Measurements from ENCODE around the gene SH3PXD2A. TPM values are rescaled to one million over a fixed set of nuclear protein-coding genes. Genes with fewer than 3 reads are reported as not detected.
A peak's percentile ranks its signal among the peaks of the same experiment; 100 is the strongest.

The SH3PXD2A gene
- total and polyA plus RNA-seq, 2 donors (not counting 1 experiment from before 2014, with no cell fraction given), result 3.2 to 33.5 TPM

DNA sequence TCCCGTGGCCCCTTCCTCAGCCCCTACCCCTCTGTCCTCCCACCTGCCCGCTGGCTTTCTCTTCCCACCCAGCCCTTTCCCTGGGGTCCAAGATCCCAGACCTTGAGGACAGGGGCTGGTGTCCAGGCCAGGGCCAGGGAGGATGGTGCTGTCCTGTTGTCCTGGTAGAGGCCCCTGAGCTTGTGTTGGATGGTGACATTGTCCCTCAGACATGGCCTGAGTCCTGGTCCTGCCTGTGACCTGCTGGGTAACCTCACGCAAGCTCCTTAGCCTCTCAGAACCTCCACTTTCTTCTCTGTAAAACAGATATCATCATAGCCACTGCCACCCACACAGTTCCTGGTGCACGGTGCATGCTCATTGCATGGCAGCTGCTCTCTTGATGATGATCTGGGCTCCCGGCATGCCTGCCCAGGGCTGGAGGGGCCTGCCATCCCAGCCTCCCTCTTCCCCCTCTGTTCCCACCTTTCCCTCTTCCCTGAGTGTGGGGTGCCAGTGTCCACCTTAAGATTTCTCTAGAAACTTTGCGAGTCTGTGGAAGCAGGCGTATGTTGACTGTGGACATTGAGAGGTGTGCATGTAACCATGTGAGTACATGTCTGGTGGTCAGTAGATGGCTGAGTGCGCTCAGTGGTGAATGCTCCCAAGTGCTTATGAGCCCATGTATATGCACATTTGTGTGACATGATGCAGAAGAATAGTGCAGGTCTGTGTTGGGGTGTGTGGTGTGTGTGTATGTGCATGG is 301.5 kb downstream of the SH3PXD2A start:
- peaks cover 0 to 3% (median 0%) of the 10 kb centered on the region in 3 donors for H3K9me3 ChIP-seq (ENCODE audit: control extremely low read depth in 1 of 3, control insufficient read depth in 2 of 3, insufficient read depth in 1 of 3, low read length in 2 of 3)
- H3K79me2 ChIP-seq (ENCODE audit: control insufficient read depth, insufficient read depth, low read length), result no peaks in the 10 kb centered on the region
- intact Hi-C loops (cut with micrococcal nuclease), result no loop called here
- no peak for TF ChIP-seq EZH2 (IDR thresholded peaks at IDR 0.05; ENCODE audit: borderline replicate concordance, insufficient read depth, low read depth, low read length, poor library complexity, severe bottlenecking)
- TF ChIP-seq, protein P1, sequence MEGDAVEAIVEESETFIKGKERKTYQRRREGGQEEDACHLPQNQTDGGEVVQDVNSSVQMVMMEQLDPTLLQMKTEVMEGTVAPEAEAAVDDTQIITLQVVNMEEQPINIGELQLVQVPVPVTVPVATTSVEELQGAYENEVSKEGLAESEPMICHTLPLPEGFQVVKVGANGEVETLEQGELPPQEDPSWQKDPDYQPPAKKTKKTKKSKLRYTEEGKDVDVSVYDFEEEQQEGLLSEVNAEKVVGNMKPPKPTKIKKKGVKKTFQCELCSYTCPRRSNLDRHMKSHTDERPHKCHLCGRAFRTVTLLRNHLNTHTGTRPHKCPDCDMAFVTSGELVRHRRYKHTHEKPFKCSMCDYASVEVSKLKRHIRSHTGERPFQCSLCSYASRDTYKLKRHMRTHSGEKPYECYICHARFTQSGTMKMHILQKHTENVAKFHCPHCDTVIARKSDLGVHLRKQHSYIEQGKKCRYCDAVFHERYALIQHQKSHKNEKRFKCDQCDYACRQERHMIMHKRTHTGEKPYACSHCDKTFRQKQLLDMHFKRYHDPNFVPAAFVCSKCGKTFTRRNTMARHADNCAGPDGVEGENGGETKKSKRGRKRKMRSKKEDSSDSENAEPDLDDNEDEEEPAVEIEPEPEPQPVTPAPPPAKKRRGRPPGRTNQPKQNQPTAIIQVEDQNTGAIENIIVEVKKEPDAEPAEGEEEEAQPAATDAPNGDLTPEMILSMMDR (IDR thresholded peaks at IDR 0.05), result no peak
- no peaks in the 10 kb centered on the region for H4K20me1 ChIP-seq (ENCODE audit: control insufficient read depth, insufficient read depth, low read length, poor library complexity, severe bottlenecking)
- Mint-ChIP-seq H3K27ac (no peak overlapping the region), H3K4me1 (peaks cover 12% of the 10 kb centered on the region), H3K4me3 (peak overlapping the region; percentile 70), H3K27me3 (peaks cover 41% of the 10 kb centered on the region), H3K9me3 (ENCODE audit: insufficient read depth) (no peaks in the 10 kb centered on the region)
- WGBS (ENCODE audit: insufficient coverage), result 83% methylated on average over 7 of the region's 8 CpGs
- CTCF ChIA-PET, result no interaction called here
- H3K36me3 ChIP-seq (replicated peaks in 1 of 2; ENCODE audit: control extremely low read depth in 1 of 2, control insufficient read depth in 1 of 2, extremely low read depth in 1 of 2, insufficient read depth in 2 of 2, low read length in 1 of 2), result no peaks in the 10 kb centered on the region
- H3K9ac ChIP-seq (ENCODE audit: low read length), result no peak overlapping the region
- H2AFZ ChIP-seq (ENCODE audit: insufficient read depth, low read depth, low read length, poor library complexity, severe bottlenecking), result no peak overlapping the region
- H3K4me3 ChIP-seq (ENCODE audit: control extremely low read depth in 1 of 5, extremely low read depth in 1 of 5, insufficient read depth in 1 of 5, low read depth in 2 of 5, low read length in 4 of 5), result no peak overlapping the region
- H3K27me3 ChIP-seq (replicated peaks in 1 of 4; ENCODE audit: control extremely low read depth in 1 of 4, control insufficient read depth in 3 of 4, insufficient read depth in 4 of 4, low read length in 3 of 4), result peaks cover 0 to 29% (median 17%) of the 10 kb centered on the region in 4 experiments
- peaks cover 5 to 8% of the 10 kb centered on the region in 2 donors for H3K4me1 ChIP-seq (ENCODE audit: control insufficient read depth in 2 of 2, insufficient read depth in 2 of 2, low read length in 2 of 2)
- POLR2A ChIA-PET, result no interaction called here
- DNase-seq, result no peak
- no peak overlapping the region for H3K4me2 ChIP-seq (replicated peaks; ENCODE audit: low read depth, low read length, poor library complexity, severe bottlenecking)
- no peak overlapping the region for H3K27ac ChIP-seq (ENCODE audit: low read length in 2 of 2)
- no peak for ATAC-seq (ENCODE audit: low read depth)
